Measurements from ENCODE around the gene PXDN. TPM values are rescaled to one million over a fixed set of nuclear protein-coding genes. Genes with fewer than 3 reads are reported as not detected.
"Not testable (repeated sequence)": the region's sequence is repeated elsewhere in the genome, so short reads cannot be mapped to it uniquely, and the experiment has no call there.

Gene PXDN
- 1,281 and 1,930 TPM in 2 replicates for total RNA-seq

GRCh38 chr2:1744446-1745170, at the start of gene PXDN:
Gene PXDN, minus strand, starts transcription at chr2:1744515. Its CDS starts 60 bp downstream, at chr2:1744455.
- DNase-seq (ENCODE audit: extremely low read depth, low read depth, low spot score), result no peak

- no peak for DNase-seq (ENCODE audit: extremely low read depth, low read depth, low spot score)
Measured at GRCh38 chr2:1793868-1794445, 49.6 kb upstream of the PXDN start.

GRCh38 chr2:1793001-1793867, 48.9 kb upstream of the PXDN start:
- no peak for DNase-seq (ENCODE audit: extremely low read depth, low read depth, low spot score)

GRCh38 chr2:1791685-1792435, 47.5 kb upstream of the PXDN start:
- no peak for DNase-seq (ENCODE audit: extremely low read depth, low read depth, low spot score)

- DNase-seq (ENCODE audit: extremely low read depth, low read depth, low spot score), result no peak
Measured at GRCh38 chr2:1791006-1791605, 46.8 kb upstream of the PXDN start.

- no peak for DNase-seq (ENCODE audit: extremely low read depth, low read depth, low spot score)
Measured at GRCh38 chr2:1790473-1790872, 46.2 kb upstream of the PXDN start.

GRCh38 chr2:1789610-1790009, 45.3 kb upstream of the PXDN start:
- no peak for DNase-seq (ENCODE audit: extremely low read depth, low read depth, low spot score)

GRCh38 chr2:1788478-1788959, 44.2 kb upstream of the PXDN start:
- no peak for DNase-seq (ENCODE audit: extremely low read depth, low read depth, low spot score)

- no peak for DNase-seq (ENCODE audit: extremely low read depth, low read depth, low spot score)
Measured at GRCh38 chr2:1787755-1788477, 43.6 kb upstream of the PXDN start.

GRCh38 chr2:1784986-1785617, 40.8 kb upstream of the PXDN start:
- DNase-seq (ENCODE audit: extremely low read depth, low read depth, low spot score), result no peak

- no peak for DNase-seq (ENCODE audit: extremely low read depth, low read depth, low spot score)
Measured at GRCh38 chr2:1784087-1784486, 39.8 kb upstream of the PXDN start.

- DNase-seq (ENCODE audit: extremely low read depth, low read depth, low spot score), result no peak
Measured at GRCh38 chr2:1782514-1782913, 38.2 kb upstream of the PXDN start.

GRCh38 chr2:1781291-1782080, 37.2 kb upstream of the PXDN start:
- no peak for DNase-seq (ENCODE audit: extremely low read depth, low read depth, low spot score)

- DNase-seq (ENCODE audit: extremely low read depth, low read depth, low spot score), result no peak
Measured at GRCh38 chr2:1780693-1781092, 36.4 kb upstream of the PXDN start.

GRCh38 chr2:1780054-1780453, 35.7 kb upstream of the PXDN start:
- DNase-seq (ENCODE audit: extremely low read depth, low read depth, low spot score), result not testable (repeated sequence)

- no peak for DNase-seq (ENCODE audit: extremely low read depth, low read depth, low spot score)
Measured at GRCh38 chr2:1778566-1778965, 34.3 kb upstream of the PXDN start.

- no peak for DNase-seq (ENCODE audit: extremely low read depth, low read depth, low spot score)
Measured at GRCh38 chr2:1777781-1778180, 33.5 kb upstream of the PXDN start.

- no peak for DNase-seq (ENCODE audit: extremely low read depth, low read depth, low spot score)
Measured at GRCh38 chr2:1777156-1777555, 32.8 kb upstream of the PXDN start.

All from glomerular endothelial cell (primary cell).